Measurements from ENCODE around the gene SDF2L1.
A peak's percentile ranks its signal among the peaks of the same experiment; 100 is the strongest.

DNA sequence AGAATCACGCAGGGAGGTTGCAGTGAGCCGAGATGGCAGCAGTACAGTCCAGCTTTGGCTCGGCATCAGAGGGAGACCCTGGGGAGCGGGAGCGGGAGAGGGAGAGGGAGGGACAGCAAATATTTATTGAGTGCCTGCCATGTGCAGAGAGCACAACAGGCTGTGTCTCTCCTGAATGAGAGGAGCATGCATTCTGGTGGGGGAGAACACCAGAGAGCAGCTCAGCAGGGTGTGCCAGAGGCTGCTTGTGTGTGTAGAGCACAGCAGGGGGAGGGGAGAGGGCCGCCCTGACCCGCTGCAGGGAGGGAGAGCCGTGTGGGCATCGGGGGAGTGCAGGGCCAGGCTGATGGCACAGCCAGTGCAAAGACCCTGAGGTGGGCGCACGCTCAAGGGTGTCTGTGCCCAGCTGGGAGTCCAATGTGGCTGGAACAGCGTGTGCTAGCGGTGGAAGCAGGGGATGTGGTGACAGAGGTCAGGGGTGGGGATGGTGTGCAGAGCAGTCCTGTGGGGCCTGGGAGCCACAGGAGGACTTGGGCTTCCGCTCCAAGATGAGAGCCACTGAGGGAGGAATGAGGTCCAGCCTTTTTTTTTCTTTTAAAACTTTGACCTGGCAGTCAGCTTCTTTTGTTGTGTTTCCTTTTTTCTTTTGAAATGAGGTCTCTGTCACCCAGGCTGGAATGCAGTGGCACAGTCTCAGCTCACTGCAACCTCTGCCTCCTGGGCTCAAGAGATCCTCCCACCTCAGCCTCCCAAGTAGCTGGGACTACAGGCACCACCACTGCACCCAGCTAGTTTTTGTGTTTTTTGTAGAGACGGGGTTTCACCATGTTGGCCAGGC, 35.7 kb downstream of the SDF2L1 start:
- TF ChIP-seq CTCF (IDR thresholded peaks at IDR 0.05 in 2 of 3, conservative IDR thresholded peaks at IDR 0.05 in 1 of 3; ENCODE audit: insufficient read depth in 2 of 3, low read depth in 1 of 3, low read length in 3 of 3) (no peak), POLR2AphosphoS5 (IDR thresholded peaks at IDR 0.05; ENCODE audit: control insufficient read depth, insufficient read depth, low read depth, low read length) (peak; percentile 30; the same call in 1 of the 2 replicates), ZNF77 (CRISPR knock-in tag; IDR thresholded peaks at IDR 0.05) (no peak), SMAD4 (CRISPR knock-in tag; conservative IDR thresholded peaks at IDR 0.05) (no peak), ZZZ3 (IDR thresholded peaks at IDR 0.05) (no peak), REST (IDR thresholded peaks at IDR 0.05; ENCODE audit: borderline replicate concordance) (no peak), REST (CRISPR knock-in tag; IDR thresholded peaks at IDR 0.05; ENCODE audit: low read depth) (no peak), ZNF778 (CRISPR knock-in tag; IDR thresholded peaks at IDR 0.05) (no peak), RAD21 (CRISPR knock-in tag; conservative IDR thresholded peaks at IDR 0.05 in 1 of 2, IDR thresholded peaks at IDR 0.05 in 1 of 2) (no peak)
